ENCODE results near the gene CEP350.
"Not testable (repeated sequence)": the region's sequence is repeated elsewhere in the genome, so short reads cannot be mapped to it uniquely, and the experiment has no call there.

The CEP350 gene

DNA sequence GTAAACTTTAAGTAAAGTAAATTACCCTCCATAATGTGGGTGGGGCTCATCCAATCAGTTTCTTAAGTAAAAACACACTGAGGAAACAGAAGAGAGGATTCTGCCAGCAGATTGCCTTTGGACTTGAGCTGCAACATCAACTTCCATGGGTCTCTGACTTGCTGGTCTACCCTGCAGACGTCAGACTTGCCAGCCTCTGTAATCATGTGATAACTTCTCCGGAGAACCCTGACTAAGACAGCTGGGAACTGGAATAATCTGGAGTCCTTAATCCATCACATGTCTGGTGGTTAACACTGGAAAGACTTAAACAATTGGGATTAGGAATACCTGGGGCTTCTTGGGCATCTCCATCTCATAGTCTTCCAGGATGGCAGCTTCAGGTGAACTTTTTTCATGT lies 13.2 kb upstream of the CEP350 start:
- no peak for DNase-seq

DNA sequence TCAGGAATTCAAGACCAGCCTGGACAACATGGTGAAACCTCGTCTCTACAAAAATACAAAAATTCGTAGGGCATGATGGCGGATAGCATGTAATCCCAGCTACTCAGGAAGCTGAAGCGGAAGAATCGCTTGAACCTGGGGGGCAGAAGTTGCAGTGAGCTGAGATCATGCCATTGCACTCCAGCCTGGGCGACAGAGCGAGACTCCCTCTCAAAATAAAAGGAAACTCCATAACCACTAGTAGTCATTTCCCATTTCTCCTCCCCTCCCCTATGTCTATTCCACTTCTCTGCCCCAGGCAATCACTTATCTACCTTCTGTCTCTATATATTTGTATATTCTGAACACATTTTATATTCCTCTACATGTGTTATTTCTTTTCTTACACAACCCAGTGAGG lies 4.0 kb upstream of the CEP350 start:
- no peak for DNase-seq

DNA sequence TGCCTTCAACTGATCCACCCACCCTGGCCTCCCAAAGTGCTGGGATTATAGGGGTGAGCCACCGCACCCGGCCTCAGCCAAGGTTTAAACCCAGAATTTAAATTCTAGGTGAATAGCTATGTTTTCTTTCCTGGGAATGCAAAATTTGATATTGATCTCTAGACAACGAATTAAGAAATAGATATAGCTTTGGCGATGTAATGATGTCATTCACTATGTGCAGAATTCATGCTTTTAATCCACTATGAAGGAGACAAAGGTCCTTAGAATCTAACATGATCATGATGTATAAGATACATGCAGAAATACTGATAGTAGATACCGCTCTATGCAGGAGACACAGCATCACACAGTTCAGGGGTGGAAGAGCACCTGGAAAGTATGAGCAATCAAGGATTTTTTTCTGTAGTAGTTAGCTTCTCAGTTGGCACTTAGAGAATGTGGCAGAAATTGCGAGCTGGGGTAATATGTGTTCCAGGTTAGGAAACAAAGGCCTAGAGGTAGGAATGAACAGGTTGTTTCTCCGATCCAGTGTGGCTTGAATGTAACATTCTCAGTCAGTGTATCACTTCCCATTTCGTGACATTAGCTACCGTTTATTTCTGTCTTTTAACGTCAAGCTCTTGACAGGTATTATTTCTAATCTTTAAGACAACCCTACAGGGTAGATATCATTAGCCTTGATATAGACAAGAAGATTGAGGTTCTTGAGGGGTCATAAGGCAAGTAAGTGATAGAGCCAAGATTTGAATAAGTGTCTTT lies 3.0 kb upstream of the CEP350 start:
- no peak for DNase-seq

DNA sequence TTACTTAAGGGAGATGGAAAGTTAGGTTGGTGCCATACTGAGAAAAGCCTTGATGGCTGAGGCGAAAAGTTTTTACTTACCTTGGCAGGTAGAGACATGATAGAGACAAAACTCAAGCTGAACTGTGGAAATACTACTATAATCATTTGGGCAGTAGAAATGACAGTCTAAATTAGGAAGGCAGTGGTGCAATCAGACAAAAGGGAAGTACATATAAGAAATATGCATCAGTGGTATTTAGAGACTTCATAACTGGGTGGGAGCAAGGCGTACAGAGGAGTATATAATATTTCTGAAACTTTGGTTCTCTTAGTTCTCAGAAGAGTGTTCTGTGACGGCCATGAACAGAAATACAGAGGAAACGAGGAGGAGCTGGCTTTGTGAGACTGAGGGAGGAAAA lies 2.4 kb upstream of the CEP350 start:
- DNase-seq = no peak

DNA sequence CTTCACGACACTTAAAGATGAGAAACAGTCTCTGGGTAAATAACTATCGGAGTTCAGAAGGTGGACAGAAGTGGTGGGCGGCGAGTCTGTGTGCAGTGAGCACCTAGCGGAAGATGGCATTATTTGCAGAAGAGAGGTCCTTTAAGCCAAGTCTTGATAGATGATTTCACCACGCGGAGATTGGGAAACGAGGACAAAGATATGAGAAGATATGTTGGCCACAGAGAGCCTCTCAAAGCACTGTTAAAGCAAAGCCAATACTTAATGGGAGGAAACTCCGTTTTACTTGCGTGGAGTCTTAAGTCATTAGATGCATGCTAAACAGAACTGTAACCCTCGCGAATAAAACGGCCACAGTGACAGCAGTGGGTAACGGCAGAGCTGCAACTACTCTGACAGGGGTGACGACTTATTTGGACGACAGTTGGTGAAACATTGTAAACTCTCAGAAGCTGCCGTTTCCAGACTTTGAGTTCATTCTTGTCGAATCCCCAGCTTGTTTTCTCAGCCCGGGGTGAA lies 577 bp upstream of the CEP350 start:
- no peak for DNase-seq

DNA sequence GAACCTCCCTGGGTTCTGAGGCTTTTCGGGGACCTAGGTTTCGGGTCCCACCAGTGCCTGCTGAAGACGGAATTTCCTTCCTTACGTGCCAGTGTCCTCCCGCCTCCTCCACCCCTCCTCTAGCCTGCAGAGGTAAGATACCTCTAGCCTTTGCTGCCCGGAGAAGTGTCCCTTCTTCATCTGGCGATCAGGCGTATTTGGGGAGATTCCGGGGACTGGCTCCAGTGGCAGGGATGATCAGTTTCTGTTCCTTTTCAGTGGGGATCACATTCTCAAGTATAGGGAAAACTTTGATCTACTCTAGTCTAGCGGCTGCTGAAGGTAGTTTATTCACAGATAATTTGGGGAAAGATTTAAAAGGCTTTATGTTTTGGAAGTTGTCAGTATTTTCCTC lies 674 bp downstream of the CEP350 start:
- DNase-seq = no peak

DNA sequence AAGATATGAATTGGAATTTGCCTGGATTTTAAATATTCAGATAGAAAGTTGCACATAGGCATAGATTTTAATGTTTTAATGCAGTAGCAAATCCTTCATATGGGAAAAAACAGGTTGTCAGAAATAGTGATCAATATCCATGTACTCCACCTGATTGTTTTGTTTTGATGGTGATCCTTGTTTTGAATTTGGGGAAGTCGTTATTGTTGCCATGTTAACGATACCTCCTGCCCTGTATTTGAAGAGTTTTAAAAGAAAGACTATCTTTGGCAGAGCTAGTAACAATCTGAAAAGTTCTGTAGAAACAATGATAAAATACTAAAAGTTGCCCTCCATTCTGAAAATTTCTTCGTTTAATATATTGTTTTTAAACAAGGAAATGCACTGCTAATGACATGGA lies 1.1 kb downstream of the CEP350 start:
- DNase-seq = no peak

DNA sequence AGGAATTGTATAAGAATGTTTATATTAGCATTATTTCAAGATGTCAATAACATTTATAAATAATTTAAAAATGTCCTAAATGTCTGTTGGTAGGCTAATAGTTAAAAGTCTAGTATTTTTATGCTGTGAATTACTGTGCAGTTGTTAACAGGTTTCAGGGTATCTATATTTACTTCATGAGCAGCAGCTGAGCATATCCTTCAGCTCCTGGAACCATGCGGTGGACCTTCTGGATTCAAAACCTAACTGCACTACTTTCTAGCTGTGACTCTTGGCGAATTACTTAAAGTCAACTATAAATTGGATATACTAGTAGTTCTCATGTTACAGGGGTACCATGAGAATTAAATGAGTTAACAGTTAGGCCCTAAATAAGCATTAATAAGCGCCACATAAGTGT lies 3.7 kb downstream of the CEP350 start:
- no peak for DNase-seq

DNA sequence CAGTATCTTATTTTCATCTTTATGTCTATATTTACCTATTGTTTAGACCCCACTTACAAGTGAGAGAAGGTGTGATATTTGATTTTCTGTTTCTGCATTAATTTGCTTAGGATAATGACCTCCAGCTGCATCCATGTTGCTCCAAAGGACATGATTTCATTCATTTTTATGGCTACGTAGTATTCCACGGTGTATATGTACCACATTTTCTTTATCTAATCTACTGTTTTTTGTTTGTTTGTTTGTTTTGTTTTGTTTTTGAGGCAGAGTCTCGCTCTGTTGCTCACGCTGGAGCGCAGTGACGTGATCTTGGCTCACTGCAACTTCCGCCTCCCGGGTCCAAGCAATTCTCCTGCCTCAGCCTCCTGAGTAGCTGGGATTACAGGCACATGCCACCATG lies 7.6 kb downstream of the CEP350 start:
- DNase-seq = not testable (repeated sequence)

DNA sequence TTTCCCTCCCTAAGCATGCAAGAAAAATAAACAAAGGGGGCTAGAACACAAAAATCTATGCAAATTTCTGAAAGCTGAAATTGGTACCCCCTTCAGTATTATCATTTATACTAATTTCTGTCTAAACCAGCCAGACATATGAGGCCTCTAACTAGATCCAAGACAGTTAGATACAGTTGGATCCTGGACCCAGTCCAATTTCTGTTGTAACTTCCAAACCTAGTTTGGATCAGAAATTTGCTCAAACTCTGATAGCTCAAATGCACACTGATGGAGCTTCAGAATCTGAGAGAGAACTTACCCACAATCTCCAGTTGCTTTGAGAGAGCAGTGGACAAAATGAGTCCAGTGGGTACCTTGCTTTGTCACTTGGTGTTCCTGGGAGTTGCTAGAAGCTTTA lies 11.9 kb downstream of the CEP350 start:
- no peak for DNase-seq

DNA sequence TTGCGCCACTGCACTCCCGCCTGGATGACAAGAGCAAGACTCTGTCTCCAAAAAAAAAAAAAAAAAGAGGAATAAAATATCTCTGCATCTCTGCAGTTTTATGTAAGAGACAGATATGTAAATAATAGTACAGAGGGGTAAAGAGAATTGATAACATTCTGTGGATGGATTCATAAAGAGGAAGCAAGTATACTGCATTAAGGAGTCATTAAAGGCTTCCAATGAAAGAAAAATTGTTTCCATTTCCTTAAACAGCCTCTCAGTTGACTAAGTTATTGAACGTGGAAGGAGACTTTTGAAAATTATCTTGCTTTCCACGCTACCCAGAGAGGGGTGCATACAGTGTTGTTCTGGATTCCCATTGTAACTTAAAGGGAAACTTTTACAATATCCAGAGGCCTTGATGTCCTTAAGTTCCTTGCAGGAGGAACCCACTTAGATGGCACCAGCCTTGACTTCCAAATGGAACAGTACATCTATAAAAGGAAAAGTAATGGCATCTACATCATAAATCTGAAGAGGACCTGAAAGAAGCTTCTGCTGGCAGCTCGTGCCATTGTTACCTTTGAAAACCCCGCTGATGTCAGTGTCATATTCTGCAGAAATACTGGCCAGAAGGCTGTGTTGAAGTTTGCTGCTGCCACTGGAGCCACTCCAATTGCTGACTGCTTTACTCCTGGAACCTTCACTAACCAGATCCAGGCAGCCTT lies 13.8 kb downstream of the CEP350 start:
- no peak for DNase-seq

DNA sequence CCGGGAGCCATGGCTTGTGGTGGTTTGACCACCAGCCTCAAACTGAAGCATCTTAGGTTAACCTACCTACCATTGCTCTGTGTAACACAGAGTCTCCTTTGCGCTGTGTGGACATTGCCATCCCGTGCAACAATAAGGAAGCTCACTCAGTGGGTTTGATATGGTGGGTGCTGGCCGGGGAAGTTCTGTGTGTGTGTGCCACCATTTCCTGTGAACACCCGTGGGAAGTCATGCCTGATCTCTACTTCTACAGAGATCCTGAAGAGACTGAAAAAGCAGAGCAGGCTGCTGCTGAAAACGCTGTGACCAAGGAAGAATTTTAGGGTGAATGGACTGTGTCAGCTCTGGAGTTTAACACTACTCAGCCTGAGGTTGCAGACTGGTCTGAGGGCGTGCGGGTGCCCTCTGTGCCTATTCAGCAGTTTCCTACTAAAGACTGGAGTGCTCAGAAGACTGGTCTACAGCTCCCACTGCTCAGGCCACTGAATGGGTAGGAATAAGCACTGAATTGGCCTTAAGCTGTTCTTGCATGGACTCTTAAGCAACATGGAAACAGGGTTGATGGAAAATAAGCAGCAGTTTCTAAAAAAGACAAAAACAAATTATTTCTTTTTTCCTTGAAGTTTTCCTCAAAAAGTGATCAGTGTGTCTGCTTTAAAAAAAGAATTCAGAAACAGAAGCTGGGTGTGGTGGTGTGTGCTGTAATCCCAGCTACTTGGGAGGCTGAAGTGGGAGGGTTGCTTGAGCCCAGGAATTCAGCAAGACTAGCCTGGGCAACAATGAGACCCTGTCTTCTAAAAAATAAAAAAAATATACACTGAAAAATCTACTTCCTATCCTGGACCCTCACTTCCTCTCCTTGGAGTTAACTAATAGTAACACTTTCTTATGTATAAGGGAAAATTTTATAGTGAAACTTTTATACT lies 14.6 kb downstream of the CEP350 start:
- DNase-seq = no peak

DNA sequence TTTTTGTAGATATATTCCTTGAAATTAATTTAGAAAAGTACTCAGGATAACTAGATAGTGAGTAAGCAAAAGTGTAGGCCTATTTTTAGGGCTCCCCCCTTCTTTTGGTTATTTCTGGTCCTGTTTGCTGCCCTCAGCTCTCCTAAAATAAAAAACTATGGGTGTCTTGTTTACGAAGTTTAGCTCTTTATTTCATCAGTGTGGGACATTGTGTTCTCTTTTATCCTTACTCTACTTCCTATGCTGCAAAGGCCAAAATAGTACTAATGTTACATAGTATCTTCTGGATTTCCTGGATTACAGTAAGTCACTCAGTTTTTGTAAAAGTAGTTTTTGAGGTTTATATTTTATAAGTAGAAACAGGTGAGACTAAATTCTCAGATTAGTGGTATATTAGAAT lies 15.4 kb downstream of the CEP350 start:
- no peak for DNase-seq

DNA sequence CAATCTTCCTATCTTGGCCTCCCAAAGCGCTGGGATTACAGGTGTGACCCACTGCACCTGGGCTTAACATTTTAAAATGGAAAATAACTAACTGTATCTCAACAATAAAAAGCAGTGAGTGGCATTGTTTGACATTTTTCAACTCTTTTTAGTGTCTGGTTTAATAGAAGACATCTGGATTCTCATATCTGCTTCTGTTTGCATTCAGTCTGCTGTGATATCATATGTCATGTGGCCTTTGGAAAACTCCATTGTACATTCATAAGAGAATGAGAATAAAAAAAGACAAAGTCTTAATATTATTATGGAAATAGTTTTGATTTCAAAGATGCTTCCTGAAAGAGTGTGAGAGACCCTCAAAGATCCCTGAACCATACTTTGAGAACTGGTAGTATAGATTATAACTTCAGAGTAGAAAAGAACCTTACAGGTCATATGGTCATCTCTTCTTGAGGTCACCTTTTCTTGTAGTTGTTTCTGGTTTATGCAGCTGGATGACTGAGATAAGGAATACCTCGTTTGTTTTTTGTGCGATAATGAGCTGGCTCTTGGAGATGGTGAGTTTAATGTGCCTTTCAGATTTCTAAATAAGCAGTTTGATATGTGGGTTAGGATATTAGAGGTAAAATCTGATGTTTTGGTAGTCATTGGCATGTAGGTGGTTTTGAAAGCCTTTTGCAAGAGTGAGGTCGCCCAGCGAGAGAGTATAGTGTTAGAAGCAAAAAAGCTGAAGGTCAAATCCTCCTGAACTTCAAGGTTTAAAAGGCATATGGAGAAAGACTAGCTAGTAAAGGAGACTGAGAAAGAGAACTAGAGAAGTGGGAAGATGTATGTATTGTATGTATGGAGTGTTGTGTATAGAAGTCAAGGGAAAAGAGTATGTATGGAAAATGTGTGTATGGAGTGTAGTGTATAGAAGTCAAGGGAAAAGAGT lies 17.2 kb downstream of the CEP350 start:
- no peak for DNase-seq

DNA sequence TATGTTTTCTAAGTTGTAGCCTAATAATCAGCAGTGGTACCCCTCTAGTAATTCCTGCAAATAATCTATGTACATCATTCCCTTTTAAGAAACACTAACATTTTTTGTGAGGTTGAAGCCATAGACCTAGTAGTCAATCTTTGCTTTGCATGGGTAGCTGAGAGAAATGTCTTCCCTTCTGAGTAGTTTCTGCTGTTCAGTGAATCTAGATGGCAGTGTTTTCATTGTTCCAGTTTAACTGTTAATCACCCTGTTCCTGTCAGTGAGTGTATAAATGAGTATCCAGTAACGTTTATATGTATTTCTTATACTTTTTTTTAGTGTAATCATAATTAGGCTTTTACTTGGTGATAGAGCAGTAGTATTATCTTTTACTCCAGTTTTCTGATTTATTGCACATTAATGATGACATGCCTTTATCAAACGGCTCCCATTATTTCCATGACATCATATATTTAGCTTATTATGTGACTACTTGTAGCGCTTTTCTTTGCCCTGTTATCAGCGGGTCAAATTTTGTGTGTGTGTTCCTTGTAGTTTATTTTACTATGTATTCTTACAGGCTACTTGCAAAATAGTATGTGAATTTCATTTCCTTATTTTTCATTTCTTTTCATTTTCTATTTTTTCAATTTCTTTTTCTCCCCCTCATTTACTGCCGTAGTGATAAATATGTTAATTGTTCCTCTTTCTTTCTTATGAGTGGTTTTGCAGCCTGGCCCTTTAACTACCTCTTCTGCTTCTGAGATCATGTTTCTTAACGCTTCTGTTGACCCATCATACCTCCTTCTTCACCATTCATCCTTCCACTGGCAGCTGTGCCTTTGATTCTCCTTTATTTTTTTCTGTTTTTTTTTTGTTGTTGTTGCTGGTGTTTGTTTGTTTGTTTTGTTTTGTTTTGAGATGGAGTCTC lies 18.8 kb downstream of the CEP350 start:
- DNase-seq = no peak

DNA sequence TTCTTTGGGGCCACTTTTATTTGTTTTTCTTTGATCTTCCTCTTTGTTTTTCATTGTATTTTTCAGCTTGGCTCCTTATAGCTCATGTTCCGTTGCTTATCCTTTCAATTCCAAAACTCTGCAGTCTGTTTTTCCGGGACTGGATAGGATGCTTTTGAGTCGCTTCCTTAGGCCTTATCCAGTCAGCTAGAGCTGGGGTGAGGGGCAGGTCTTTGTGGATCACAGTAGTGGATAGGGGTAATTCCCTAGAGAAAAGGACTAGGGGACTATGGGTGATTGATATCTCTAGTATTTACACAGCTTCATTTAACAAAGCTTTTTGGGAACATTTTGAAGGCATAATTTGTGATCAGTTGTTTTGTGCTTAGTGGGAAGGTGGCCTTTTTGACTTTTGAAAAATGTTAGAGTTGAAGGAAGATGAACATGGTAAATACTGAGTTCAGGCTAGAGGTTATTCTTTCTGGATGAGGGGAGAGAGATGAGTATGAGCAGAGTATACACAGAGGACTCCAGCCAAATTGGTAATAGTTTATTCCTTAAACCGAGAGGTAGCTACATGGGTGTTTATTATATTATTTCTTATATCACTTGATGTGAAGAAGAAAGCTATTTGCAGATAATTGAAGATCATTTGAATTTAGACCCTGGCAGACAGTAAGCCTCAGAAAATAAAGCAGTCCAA lies 22.5 kb downstream of the CEP350 start:
- no peak for DNase-seq

DNA sequence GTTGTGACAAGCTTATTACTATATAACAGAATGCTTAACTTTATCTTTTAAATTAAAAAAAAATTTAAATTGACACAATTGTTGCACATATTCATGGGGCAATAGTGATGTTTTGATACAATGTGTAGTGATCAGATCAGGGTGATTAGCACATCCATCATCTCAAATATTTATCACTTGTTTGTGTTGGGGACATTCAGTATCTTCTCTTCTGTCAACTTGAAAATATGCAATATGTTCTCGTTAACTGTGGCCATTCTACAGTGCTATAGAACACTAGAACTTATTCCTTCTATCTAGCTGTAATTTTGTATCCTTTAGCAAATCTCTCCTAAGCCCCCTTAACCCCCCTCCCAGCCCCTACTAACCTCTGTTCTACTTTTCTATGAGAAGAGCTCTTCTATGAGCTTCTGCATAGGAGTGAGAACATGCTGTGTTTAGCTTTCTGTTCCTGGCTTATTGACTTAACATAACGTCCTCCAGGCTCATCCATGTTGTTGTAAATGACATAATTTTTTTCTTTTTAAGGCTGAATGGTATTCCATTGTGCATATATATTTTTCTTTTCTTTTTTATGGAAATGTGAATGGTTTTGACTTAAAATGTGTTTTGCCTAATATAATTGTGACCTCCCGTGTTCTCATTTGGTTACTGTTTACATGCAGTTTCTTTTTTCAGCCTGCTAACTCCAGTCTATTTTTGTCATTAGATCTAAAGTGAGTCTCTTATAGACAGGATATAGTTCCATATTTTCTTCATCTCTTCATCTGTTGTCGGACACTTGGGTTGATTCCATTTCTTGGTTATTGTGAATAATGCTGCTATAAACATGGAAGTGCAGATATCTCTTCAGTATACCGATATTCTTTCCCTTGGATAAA lies 23.8 kb downstream of the CEP350 start:
- DNase-seq = no peak

DNA sequence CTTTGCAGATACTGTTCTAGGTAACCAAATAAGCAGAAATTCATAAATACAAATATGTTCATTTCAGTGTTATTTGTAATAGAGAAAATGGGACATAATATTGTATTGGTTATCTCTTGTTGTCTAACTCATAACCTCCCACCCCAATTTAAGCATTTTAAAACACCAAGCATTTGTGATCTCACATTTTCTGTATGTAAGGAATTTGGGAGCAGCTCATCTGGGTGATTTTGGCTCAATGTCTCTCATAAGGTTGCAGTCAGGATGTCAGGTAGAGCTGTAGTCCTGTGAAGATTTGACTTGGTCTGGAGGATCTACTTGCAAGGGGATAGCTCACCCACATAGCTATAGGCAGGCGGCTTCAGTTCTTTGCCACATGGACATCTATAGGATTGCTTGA lies 29.5 kb downstream of the CEP350 start:
- no peak for DNase-seq

DNA sequence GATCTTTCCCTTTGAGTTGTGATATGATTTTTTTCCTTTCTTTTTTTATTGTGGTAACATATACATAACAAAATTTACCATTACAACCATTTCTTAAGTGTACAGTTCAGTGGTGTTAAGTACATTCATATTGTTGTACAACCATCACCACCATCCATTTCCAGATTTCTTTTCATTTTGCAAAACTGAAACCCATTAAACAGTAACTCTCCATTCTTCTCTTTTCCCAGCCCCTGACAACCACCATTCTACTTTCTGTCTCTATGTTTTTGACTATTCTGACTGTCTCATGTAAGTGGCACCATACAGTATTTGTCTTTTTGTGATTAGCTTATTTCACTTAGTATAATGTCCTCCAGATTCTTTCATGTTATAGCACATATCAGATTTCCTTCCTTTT lies 30.3 kb downstream of the CEP350 start:
- DNase-seq = no peak

DNA sequence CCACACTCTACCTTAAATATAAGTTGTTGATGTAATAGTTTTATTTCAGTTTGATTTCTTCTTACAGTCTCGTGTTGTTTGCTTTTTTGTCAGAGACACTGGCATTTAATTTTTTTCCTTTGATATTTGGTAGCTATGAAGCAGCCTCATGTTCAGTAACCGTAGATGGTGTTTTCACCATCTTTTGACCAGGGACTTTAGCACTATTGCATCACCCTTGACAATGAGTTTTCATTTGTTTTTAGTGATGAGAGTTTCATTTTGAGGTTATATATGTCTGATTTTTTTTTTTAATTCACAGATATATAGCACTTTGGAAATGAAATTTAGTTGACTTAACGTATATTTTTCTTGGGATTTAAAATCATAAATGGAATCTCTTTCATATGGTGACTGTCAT lies 36.2 kb downstream of the CEP350 start:
- no peak for DNase-seq
